ENCODE measurements around the gene FEM1C.
A peak's percentile ranks its signal among the peaks of the same experiment; 100 is the strongest.

Gene FEM1C

DNA sequence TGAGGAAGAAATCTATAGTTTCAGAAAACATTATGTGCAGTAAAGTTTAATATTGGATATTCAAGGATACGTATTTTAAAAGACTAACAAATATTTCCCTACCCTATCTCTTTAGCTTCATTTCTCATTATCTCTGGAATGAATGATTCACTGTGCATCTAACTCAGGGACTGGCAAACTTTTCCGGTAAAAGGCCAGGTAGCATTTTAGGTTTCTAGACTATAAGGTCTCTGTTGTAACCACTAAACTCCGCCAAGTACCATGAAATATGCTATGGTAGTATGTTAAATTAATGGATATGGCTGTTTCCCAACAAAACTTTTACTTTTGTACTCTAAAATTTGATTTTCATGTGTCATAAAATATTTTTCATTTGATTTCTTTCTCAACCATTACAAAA is 13.2 kb downstream of the FEM1C start:
- peak overlapping the region; percentile 34 for H3K27ac ChIP-seq (ENCODE audit: poor library complexity, severe bottlenecking)
- H3K4me3 ChIP-seq (ENCODE audit: severe bottlenecking) = no peak overlapping the region
- H3K36me3 ChIP-seq (ENCODE audit: low read depth) = peaks cover 55% of the 10 kb centered on the region
- peaks cover 54% of the 10 kb centered on the region for H3K4me1 ChIP-seq (ENCODE audit: insufficient read depth, poor library complexity, severe bottlenecking)
- no peak for DNase-seq (ENCODE audit: low spot score)
- no peaks in the 10 kb centered on the region for H3K27me3 ChIP-seq (ENCODE audit: insufficient read depth, poor library complexity, severe bottlenecking)
- no peaks in the 10 kb centered on the region for H3K9me3 ChIP-seq (ENCODE audit: severe bottlenecking)
- ATAC-seq (ENCODE audit: low read depth) = no peak
- TF ChIP-seq, protein P1, sequence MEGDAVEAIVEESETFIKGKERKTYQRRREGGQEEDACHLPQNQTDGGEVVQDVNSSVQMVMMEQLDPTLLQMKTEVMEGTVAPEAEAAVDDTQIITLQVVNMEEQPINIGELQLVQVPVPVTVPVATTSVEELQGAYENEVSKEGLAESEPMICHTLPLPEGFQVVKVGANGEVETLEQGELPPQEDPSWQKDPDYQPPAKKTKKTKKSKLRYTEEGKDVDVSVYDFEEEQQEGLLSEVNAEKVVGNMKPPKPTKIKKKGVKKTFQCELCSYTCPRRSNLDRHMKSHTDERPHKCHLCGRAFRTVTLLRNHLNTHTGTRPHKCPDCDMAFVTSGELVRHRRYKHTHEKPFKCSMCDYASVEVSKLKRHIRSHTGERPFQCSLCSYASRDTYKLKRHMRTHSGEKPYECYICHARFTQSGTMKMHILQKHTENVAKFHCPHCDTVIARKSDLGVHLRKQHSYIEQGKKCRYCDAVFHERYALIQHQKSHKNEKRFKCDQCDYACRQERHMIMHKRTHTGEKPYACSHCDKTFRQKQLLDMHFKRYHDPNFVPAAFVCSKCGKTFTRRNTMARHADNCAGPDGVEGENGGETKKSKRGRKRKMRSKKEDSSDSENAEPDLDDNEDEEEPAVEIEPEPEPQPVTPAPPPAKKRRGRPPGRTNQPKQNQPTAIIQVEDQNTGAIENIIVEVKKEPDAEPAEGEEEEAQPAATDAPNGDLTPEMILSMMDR (IDR thresholded peaks at IDR 0.05; ENCODE audit: poor library complexity, severe bottlenecking) = no peak

DNA sequence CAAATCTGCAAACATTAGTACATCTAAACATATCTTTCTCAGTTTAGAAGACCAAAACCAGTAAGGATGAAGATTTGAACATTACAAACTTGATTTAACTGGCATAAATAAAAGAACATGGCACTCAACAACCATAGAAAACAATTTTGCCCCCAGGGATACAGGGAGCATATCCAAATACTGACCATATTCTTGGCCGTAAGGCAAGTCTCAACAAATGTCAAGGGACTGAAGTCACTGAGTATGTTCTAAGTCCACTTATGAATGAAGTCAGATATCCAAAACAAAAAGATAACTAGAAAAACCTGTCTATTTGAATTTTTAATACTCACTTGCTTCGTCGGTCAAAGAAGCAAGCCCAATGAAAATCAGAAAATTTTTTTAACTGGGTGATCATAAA is 14.1 kb downstream of the FEM1C start:
- H3K9me3 ChIP-seq (ENCODE audit: severe bottlenecking) = no peaks in the 10 kb centered on the region
- TF ChIP-seq, protein P1 (IDR thresholded peaks at IDR 0.05; ENCODE audit: poor library complexity, severe bottlenecking) = no peak
- peaks cover 55% of the 10 kb centered on the region for H3K36me3 ChIP-seq (ENCODE audit: low read depth)
- no peak for DNase-seq (ENCODE audit: low spot score)
- H3K27ac ChIP-seq (ENCODE audit: poor library complexity, severe bottlenecking) = no peak overlapping the region
- ATAC-seq (ENCODE audit: low read depth) = peak; percentile 47; the same call in 1 of the 3 replicates
- peaks cover 50% of the 10 kb centered on the region for H3K4me1 ChIP-seq (ENCODE audit: insufficient read depth, poor library complexity, severe bottlenecking)
- no peaks in the 10 kb centered on the region for H3K27me3 ChIP-seq (ENCODE audit: insufficient read depth, poor library complexity, severe bottlenecking)
- no peak overlapping the region for H3K4me3 ChIP-seq (ENCODE audit: severe bottlenecking)

DNA sequence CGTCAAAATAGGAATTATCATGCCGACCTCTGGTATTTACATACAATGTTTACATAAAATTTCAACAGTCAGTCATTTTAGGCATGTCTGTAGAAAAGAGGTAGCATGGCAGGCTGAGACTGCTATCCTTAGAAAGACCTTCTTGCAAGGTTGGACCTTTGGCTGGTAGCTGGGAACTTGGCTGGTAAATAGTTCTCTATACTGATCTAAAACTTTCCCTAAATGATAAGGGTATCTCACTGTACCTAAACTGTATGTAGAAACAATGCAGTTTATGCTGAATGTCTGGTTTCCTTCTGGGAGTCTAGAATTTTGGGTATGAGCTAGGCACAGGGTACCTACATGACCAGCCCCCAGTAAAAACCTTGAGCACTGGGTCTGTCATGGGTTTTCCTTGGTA is 18.0 kb downstream of the FEM1C start:
- Histone ChIP-seq H3K4me1 (ENCODE audit: insufficient read depth, poor library complexity, severe bottlenecking) (peaks cover 18% of the 10 kb centered on the region), H3K36me3 (ENCODE audit: low read depth) (peaks cover 71% of the 10 kb centered on the region)
- TF ChIP-seq, protein P1 (IDR thresholded peaks at IDR 0.05; ENCODE audit: poor library complexity, severe bottlenecking) = no peak

DNA sequence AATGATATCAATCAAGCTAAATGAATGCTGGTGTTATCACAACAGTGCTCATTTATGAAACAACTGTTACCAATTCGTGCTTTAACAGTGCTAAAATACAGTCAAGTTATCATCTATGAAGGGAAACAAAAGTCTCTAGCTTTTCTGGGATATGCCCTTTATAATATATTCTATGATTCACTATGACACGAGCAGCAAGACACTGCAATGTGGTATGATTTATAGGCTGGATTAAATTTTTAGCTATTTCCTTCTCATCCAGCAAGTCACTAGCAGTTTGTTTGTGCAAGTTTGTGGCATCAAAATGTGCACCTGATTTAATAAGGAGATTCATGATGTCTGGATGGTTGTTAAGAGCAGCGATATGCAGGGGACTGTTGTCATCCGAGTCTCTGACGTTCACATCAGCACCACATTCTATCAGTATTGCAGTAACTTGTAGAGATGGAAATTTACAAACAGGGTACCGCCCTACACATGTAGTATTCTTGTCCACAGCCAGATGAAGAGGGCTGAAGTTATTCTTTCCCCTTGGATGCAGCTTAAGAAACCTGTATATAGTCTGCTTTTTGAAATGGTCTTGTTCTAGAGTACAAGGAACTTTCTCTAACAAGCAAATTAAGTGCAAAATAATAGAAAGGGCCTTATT is 20.3 kb downstream of the FEM1C start:
- TF ChIP-seq, protein P1 (IDR thresholded peaks at IDR 0.05; ENCODE audit: poor library complexity, severe bottlenecking) = no peak
- H3K36me3 ChIP-seq (ENCODE audit: low read depth) = peaks cover 71% of the 10 kb centered on the region
- no peaks in the 10 kb centered on the region for H3K4me1 ChIP-seq (ENCODE audit: insufficient read depth, poor library complexity, severe bottlenecking)
- no peaks in the 10 kb centered on the region for H3K9me3 ChIP-seq (ENCODE audit: severe bottlenecking)
- DNase-seq (ENCODE audit: low spot score) = no peak
- no peak overlapping the region for H3K27ac ChIP-seq (ENCODE audit: poor library complexity, severe bottlenecking)
- no peak overlapping the region for H3K4me3 ChIP-seq (ENCODE audit: severe bottlenecking)
- 0 out of 3 replicates have a peak, but pooled peaks have one; percentile 31 for ATAC-seq (ENCODE audit: low read depth)
- H3K27me3 ChIP-seq (ENCODE audit: insufficient read depth, poor library complexity, severe bottlenecking) = peaks cover 4% of the 10 kb centered on the region

More for the DNA sequence above, 18.0 kb downstream of the FEM1C start:
- Histone ChIP-seq H3K27me3 (ENCODE audit: insufficient read depth, poor library complexity, severe bottlenecking) (no peaks in the 10 kb centered on the region), H3K4me3 (ENCODE audit: severe bottlenecking) (no peak overlapping the region), H3K9me3 (ENCODE audit: severe bottlenecking) (no peaks in the 10 kb centered on the region), H3K27ac (ENCODE audit: poor library complexity, severe bottlenecking) (no peak overlapping the region)
- ATAC-seq (ENCODE audit: low read depth) = no peak
- no peak for DNase-seq (ENCODE audit: low spot score)

DNA sequence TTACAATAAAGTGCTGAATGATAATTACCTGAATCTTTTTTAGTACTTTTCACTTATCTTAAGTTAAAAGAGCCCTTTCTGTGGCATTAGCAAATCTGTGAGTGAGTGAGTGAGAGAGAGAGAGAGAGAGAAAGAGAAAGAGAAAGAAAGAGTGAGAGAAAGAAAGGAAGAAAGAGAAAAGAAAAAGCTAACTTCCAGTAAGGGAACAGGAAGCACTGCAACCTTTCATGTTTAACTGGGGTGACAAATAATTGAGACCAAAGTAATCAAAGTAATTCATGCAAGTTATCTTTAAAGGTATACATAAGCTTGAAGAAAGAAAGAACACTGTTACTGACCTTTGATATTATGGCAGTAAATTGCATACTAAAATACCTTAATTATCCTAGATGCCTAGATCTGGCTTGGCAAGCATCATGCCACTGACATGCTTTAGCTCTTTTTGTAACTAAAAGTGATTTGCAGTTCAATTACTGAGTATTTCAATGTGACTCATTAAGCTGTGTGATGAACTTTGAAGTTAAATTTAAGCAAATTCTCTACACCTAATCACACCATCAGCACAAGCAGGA is 21.7 kb downstream of the FEM1C start:
- Histone ChIP-seq H3K4me1 (ENCODE audit: insufficient read depth, poor library complexity, severe bottlenecking) (no peaks in the 10 kb centered on the region), H3K4me3 (ENCODE audit: severe bottlenecking) (no peak overlapping the region), H3K27ac (ENCODE audit: poor library complexity, severe bottlenecking) (no peak overlapping the region), H3K9me3 (ENCODE audit: severe bottlenecking) (no peaks in the 10 kb centered on the region), H3K27me3 (ENCODE audit: insufficient read depth, poor library complexity, severe bottlenecking) (peaks cover 4% of the 10 kb centered on the region), H3K36me3 (ENCODE audit: low read depth) (peaks cover 67% of the 10 kb centered on the region)
- DNase-seq (ENCODE audit: low spot score) (no peak), ATAC-seq (ENCODE audit: low read depth) (no peak)
- TF ChIP-seq, protein P1 (IDR thresholded peaks at IDR 0.05; ENCODE audit: poor library complexity, severe bottlenecking) = no peak
